Neural cell (in vitro differentiated cells): Measurements from ENCODE around the gene UPK1B. TPM values are rescaled to one million over a fixed set of nuclear protein-coding genes. Genes with fewer than 3 reads are reported as not detected.

Experiments used
- H2AFZ ChIP-seq: fragments of 200-600, 300-800 bp; sonication (generic), shearing (Covaris generic); 2 replicates; pipeline ENCODE4 v1.6.0; 2014; ENCODE audit warnings: low read depth, mild to moderate bottlenecking, antibody characterized with exemption, low read length, moderate library complexity
- H3F3A ChIP-seq: fragments of 200-600 bp; shearing (Covaris generic); 2 replicates; pipeline ENCODE4 v1.6.1; 2016; ENCODE audit warnings: mild to moderate bottlenecking, moderate library complexity, mixed read lengths, antibody characterized with exemption, low read length; ENCODE audit not compliant: insufficient read depth, poor library complexity, severe bottlenecking
- H3K27ac ChIP-seq: fragments of 200-600, 300-800 bp; sonication (generic), shearing (Covaris generic); 2 replicates; pipeline ENCODE4 v1.5.1; 2014; ENCODE audit warnings: mild to moderate bottlenecking, low read length, moderate library complexity
- H3K27me3 ChIP-seq: fragments of 300-800, 200-600 bp; sonication (generic), shearing (Covaris generic); 2 replicates; pipeline ENCODE4 v1.6.0; 2014; ENCODE audit warnings: mild to moderate bottlenecking, low read depth, low read length, moderate library complexity; ENCODE audit not compliant: insufficient read depth
- H3K36me3 ChIP-seq: fragments of 300-800, 200-600 bp; sonication (generic), shearing (Covaris generic); 2 replicates; pipeline ENCODE4 v1.5.1; 2014; ENCODE audit warnings: mild to moderate bottlenecking, antibody characterized with exemption, low read length, moderate library complexity; ENCODE audit not compliant: insufficient read depth
- H3K4me2 ChIP-seq: fragments of 300-800, 200-600 bp; sonication (generic), shearing (Covaris generic); 2 replicates; pipeline ENCODE4 v1.6.0; 2014; ENCODE audit warnings: mild to moderate bottlenecking, low read length
- H3K4me3 ChIP-seq: fragments of 300-800, 200-600 bp; sonication (generic), shearing (Covaris generic); 2 replicates; pipeline ENCODE4 v1.5.1; 2014; ENCODE audit warnings: mild to moderate bottlenecking, low read length, moderate library complexity
- H3K79me2 ChIP-seq: fragments of 200-600 bp; shearing (Covaris generic); replicated peaks from 2 replicates; pipeline ENCODE4 v1.6.0; 2014; ENCODE audit warnings: mild to moderate bottlenecking, low read length, moderate library complexity; ENCODE audit not compliant: insufficient read depth
- H3K9ac ChIP-seq: fragments of 300-800, 200-600 bp; sonication (generic), shearing (Covaris generic); 2 replicates; pipeline ENCODE4 v1.6.1; 2016; ENCODE audit warnings: mild to moderate bottlenecking, low read length, mixed read lengths
- H3K9me2 ChIP-seq: fragments of 200-600 bp; shearing (Covaris generic); 2 replicates; pipeline ENCODE4 v1.6.1; 2016; ENCODE audit warnings: mild to moderate bottlenecking, low read length, mixed read lengths; ENCODE audit not compliant: insufficient read depth
- H3K9me3 ChIP-seq: fragments of 200-600, 300-800 bp; sonication (generic), shearing (Covaris generic); 2 replicates; pipeline ENCODE4 v1.6.1; 2016; ENCODE audit warnings: mild to moderate bottlenecking, mixed run types, low read length, moderate library complexity, mixed read lengths
- H4K20me1 ChIP-seq: fragments of 200-600 bp; shearing (Covaris generic); 2 replicates; pipeline ENCODE4 v1.6.1; 2016; ENCODE audit warnings: mild to moderate bottlenecking, mixed run types; ENCODE audit not compliant: insufficient read depth
- EP300 ChIP-seq: fragments of 450-650 bp; conservative IDR thresholded peaks from 2 replicates; pipeline ENCODE4 v1.6.1; 2014; ENCODE audit warnings: antibody characterized with exemption, mild to moderate bottlenecking, moderate library complexity; ENCODE audit not compliant: poor library complexity, severe bottlenecking
- EZH2 ChIP-seq: fragments of 200-600, 300-800 bp; shearing (Covaris generic), sonication (generic); IDR thresholded peaks from 2 replicates; pipeline ENCODE4 v1.6.1; 2014; ENCODE audit warnings: antibody characterized with exemption, low read length, borderline replicate concordance, mild to moderate bottlenecking; ENCODE audit not compliant: insufficient read depth, poor library complexity, severe bottlenecking
- MXI1 ChIP-seq: fragments of 450-650 bp; conservative IDR thresholded peaks from 2 replicates; pipeline ENCODE4 v1.6.1; 2014; ENCODE audit warnings: antibody characterized with exemption, mild to moderate bottlenecking; ENCODE audit not compliant: poor library complexity, severe bottlenecking
- POLR2AphosphoS5 ChIP-seq: IDR thresholded peaks from 2 replicates; pipeline ENCODE4 v1.6.1; 2012
- RAD21 ChIP-seq: fragments of 450-650 bp; conservative IDR thresholded peaks from 2 replicates; pipeline ENCODE4 v1.6.1; 2014; ENCODE audit warnings: antibody characterized with exemption, mild to moderate bottlenecking, moderate library complexity
- SMC3 ChIP-seq: fragments of 450-650 bp; conservative IDR thresholded peaks from 2 replicates; pipeline ENCODE4 v1.6.1; 2014; ENCODE audit warnings: antibody characterized with exemption, mild to moderate bottlenecking, moderate library complexity; ENCODE audit not compliant: poor library complexity
- TAF1 ChIP-seq: IDR thresholded peaks from 2 replicates; pipeline ENCODE4 v1.6.1; 2012; ENCODE audit warnings: low read depth
- polyA plus RNA-seq: library from polyadenylated mRNA; depleted of rRNA; stranded (reverse); fragments of >200 nt; gene quantifications from 2 replicates; pipeline ENCODE4 v1.2.3, GENCODE V29; 2014
- TF ChIP-seq, protein P1 (sequence below): IDR thresholded peaks from 2 replicates; pipeline ENCODE4 v1.6.1; 2012; ENCODE audit warnings: borderline replicate concordance
- TF ChIP-seq, protein P2 (sequence below): fragments of 450-650 bp; IDR thresholded peaks from 2 replicates; pipeline ENCODE4 v1.5.1; 2014; ENCODE audit warnings: antibody characterized with exemption, mild to moderate bottlenecking, moderate library complexity; ENCODE audit not compliant: poor library complexity, severe bottlenecking

Gene UPK1B
- polyA plus RNA-seq, 1 donor from 2014 or later, result not detected

DNA sequence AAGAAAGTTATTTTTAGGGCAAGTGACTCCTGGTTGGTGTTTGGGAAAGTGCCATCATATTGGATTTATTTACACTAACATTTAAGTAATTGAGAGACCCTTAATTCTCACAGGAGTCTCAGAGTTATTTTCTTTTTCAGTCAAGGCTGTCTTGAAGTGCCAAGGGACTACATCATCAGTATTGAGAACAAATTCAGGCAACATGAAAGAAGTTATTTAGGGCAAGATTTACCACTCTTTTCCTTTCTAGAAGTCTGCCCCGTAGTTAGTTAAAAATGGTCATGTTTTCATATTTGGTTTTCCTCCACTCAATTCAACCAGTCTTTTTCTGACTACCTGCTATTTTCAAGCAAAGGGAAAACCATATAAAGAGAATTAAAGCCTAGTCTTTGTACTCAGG, 61.2 kb downstream of the UPK1B start:
- H3K79me2 ChIP-seq, result no peaks in the 10 kb centered on the region
- no peaks in the 10 kb centered on the region for H4K20me1 ChIP-seq
- no peaks in the 10 kb centered on the region for H3K9me3 ChIP-seq
- no peak overlapping the region for H3K4me3 ChIP-seq
- H2AFZ ChIP-seq, result no peak overlapping the region
- H3K36me3 ChIP-seq, result no peaks in the 10 kb centered on the region
- no peak overlapping the region for H3K27ac ChIP-seq
- no peaks in the 10 kb centered on the region for H3K27me3 ChIP-seq
- no peaks in the 10 kb centered on the region for H3K9me2 ChIP-seq
- no peaks in the 10 kb centered on the region for H3F3A ChIP-seq
- no peak overlapping the region for H3K9ac ChIP-seq
- no peak overlapping the region for H3K4me2 ChIP-seq
- TF ChIP-seq EP300 (no peak), POLR2AphosphoS5 (no peak), TAF1 (no peak), SMC3 (no peak), EZH2 (no peak), MXI1 (no peak), RAD21 (no peak)
- TF ChIP-seq, protein P1, sequence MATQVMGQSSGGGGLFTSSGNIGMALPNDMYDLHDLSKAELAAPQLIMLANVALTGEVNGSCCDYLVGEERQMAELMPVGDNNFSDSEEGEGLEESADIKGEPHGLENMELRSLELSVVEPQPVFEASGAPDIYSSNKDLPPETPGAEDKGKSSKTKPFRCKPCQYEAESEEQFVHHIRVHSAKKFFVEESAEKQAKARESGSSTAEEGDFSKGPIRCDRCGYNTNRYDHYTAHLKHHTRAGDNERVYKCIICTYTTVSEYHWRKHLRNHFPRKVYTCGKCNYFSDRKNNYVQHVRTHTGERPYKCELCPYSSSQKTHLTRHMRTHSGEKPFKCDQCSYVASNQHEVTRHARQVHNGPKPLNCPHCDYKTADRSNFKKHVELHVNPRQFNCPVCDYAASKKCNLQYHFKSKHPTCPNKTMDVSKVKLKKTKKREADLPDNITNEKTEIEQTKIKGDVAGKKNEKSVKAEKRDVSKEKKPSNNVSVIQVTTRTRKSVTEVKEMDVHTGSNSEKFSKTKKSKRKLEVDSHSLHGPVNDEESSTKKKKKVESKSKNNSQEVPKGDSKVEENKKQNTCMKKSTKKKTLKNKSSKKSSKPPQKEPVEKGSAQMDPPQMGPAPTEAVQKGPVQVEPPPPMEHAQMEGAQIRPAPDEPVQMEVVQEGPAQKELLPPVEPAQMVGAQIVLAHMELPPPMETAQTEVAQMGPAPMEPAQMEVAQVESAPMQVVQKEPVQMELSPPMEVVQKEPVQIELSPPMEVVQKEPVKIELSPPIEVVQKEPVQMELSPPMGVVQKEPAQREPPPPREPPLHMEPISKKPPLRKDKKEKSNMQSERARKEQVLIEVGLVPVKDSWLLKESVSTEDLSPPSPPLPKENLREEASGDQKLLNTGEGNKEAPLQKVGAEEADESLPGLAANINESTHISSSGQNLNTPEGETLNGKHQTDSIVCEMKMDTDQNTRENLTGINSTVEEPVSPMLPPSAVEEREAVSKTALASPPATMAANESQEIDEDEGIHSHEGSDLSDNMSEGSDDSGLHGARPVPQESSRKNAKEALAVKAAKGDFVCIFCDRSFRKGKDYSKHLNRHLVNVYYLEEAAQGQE, result no peak
- TF ChIP-seq, protein P2, sequence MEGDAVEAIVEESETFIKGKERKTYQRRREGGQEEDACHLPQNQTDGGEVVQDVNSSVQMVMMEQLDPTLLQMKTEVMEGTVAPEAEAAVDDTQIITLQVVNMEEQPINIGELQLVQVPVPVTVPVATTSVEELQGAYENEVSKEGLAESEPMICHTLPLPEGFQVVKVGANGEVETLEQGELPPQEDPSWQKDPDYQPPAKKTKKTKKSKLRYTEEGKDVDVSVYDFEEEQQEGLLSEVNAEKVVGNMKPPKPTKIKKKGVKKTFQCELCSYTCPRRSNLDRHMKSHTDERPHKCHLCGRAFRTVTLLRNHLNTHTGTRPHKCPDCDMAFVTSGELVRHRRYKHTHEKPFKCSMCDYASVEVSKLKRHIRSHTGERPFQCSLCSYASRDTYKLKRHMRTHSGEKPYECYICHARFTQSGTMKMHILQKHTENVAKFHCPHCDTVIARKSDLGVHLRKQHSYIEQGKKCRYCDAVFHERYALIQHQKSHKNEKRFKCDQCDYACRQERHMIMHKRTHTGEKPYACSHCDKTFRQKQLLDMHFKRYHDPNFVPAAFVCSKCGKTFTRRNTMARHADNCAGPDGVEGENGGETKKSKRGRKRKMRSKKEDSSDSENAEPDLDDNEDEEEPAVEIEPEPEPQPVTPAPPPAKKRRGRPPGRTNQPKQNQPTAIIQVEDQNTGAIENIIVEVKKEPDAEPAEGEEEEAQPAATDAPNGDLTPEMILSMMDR, result no peak

DNA sequence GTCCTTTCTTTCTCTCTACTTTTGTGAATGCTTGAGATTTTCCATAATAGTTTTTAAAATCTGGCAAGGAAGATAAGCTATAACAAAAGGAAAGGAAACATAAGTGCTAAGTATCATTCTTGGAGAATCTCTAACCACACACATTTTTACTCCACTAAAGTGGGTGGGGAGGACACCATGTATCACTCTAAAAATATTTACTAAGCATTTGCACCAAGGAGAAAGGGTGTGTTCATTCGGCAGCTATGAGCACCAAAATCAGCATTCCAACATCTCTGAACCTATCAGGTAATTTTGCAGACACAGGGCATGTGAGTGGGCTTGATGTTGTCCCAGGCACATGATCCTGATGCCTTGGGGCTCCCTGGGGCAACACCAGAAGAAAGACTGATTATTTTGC, 61.8 kb downstream of the UPK1B start:
- H4K20me1 ChIP-seq, result no peaks in the 10 kb centered on the region
- no peaks in the 10 kb centered on the region for H3K27me3 ChIP-seq
- no peak overlapping the region for H3K9ac ChIP-seq
- no peak overlapping the region for H3K4me3 ChIP-seq
- H3K9me3 ChIP-seq, result no peaks in the 10 kb centered on the region
- H3K79me2 ChIP-seq, result no peaks in the 10 kb centered on the region
- H3K27ac ChIP-seq, result no peak overlapping the region
- no peaks in the 10 kb centered on the region for H3K9me2 ChIP-seq
- no peak overlapping the region for H2AFZ ChIP-seq
- no peak overlapping the region for H3K4me2 ChIP-seq
- no peaks in the 10 kb centered on the region for H3K36me3 ChIP-seq
- no peaks in the 10 kb centered on the region for H3F3A ChIP-seq
- TF ChIP-seq TAF1, result no peak
- TF ChIP-seq SMC3, result no peak
- no peak for TF ChIP-seq EZH2
- no peak for TF ChIP-seq RAD21
- TF ChIP-seq EP300, result no peak
- no peak for TF ChIP-seq POLR2AphosphoS5
- TF ChIP-seq, protein P1, result no peak
- no peak for TF ChIP-seq MXI1
- TF ChIP-seq, protein P2, result no peak
